GM18508 (cell line): ENCODE data around the gene AMIGO2.

Experiments
- ATAC-seq: cut with Tn5 transposase; IDR thresholded peaks from one replicate; pipeline ENCODE4 v1.9.1; 2021; ENCODE audit warnings: moderate number of reproducible peaks; ENCODE audit not compliant: insufficient read depth, unreplicated experiment

The AMIGO2 gene

GRCh38 chr12:47038270-47038748 lies 41.5 kb downstream of the AMIGO2 start:
- no peak for ATAC-seq

- ATAC-seq, result no peak
Observed at GRCh38 chr12:47035484-47035883, 44.3 kb downstream of the AMIGO2 start.

- ATAC-seq, result no peak
Observed at GRCh38 chr12:47034661-47035060, 45.1 kb downstream of the AMIGO2 start.

- ATAC-seq, result no peak
Observed at GRCh38 chr12:47033789-47034555, 45.8 kb downstream of the AMIGO2 start.

- ATAC-seq, result no peak
Observed at GRCh38 chr12:47033081-47033480, 46.7 kb downstream of the AMIGO2 start.

GRCh38 chr12:47032644-47033043 lies 47.1 kb downstream of the AMIGO2 start:
- ATAC-seq, result no peak

- ATAC-seq, result no peak
Observed at GRCh38 chr12:47029903-47030302, 49.9 kb downstream of the AMIGO2 start.

GRCh38 chr12:47028981-47029708 lies 50.6 kb downstream of the AMIGO2 start:
- no peak for ATAC-seq

- ATAC-seq, result no peak
Observed at GRCh38 chr12:47028186-47028585, 51.6 kb downstream of the AMIGO2 start.
